Natural killer cell (primary cell): ENCODE results near the gene HAGHL. TPM values are rescaled to one million over a fixed set of nuclear protein-coding genes. Genes with fewer than 3 reads are reported as not detected.
"Not testable (repeated sequence)": the region's sequence is repeated elsewhere in the genome, so short reads cannot be mapped to it uniquely, and the experiment has no call there.

Source experiments
- ATAC-seq, 3 donors: fragments of 150-1000 bp in 2 of 3; fragments of 200-7000 bp in 1 of 3; cut with Tn5 transposase; 1 replicate in 1 of 3; 2 replicates in 2 of 3; pipeline ENCODE4 v1.10.0; 2021; ENCODE audit warnings: mild to moderate bottlenecking in 2 of 3, moderate library complexity in 2 of 3
- DNase-seq, 2 donors: peaks; one replicate each; pipeline versions ENCODE4 v3.0.0 to v3.0.0-alpha.2; 2013 to 2021; ENCODE audit warnings: mixed read lengths in 1 of 2
- H3K27ac ChIP-seq: one replicate; pipeline ENCODE4 v1.5.1; 2013; ENCODE audit warnings: mild to moderate bottlenecking, low read length
- H3K27me3 ChIP-seq: one replicate; pipeline ENCODE4 v1.6.1; 2013; ENCODE audit warnings: low read length; ENCODE audit not compliant: control insufficient read depth, insufficient read depth
- H3K36me3 ChIP-seq: one replicate; pipeline ENCODE4 v1.6.1; 2013; ENCODE audit warnings: low read length; ENCODE audit not compliant: control insufficient read depth, insufficient read depth
- H3K4me1 ChIP-seq: one replicate; pipeline ENCODE4 v1.6.1; 2013; ENCODE audit warnings: low read length; ENCODE audit not compliant: control insufficient read depth, insufficient read depth
- H3K4me3 ChIP-seq: one replicate; pipeline ENCODE4 v1.5.1; 2013; ENCODE audit warnings: low read length
- H3K9me3 ChIP-seq: one replicate; pipeline ENCODE4 v1.6.1; 2013; ENCODE audit warnings: low read length; ENCODE audit not compliant: control insufficient read depth, insufficient read depth
- H3K27ac Mint-ChIP-seq, 2 donors: one replicate each; pipeline ENCODE4 v1.8.0; 2022; ENCODE audit warnings: mild to moderate bottlenecking in 2 of 2, mixed read lengths in 2 of 2, moderate library complexity in 1 of 2
- H3K27me3 Mint-ChIP-seq, 2 donors: one replicate each; pipeline ENCODE4 v1.8.0; 2022; ENCODE audit warnings: low read depth in 2 of 2, mixed read lengths in 2 of 2
- H3K36me3 Mint-ChIP-seq: one replicate; pipeline ENCODE4 v1.8.0; 2022; ENCODE audit warnings: mixed read lengths
- H3K4me1 Mint-ChIP-seq, 2 donors: one replicate each; pipeline ENCODE4 v1.8.0; 2022; ENCODE audit warnings: mixed read lengths in 2 of 2
- H3K4me3 Mint-ChIP-seq: one replicate; pipeline ENCODE4 v1.8.0; 2022; ENCODE audit warnings: mild to moderate bottlenecking, moderate library complexity, mixed read lengths
- H3K9me3 Mint-ChIP-seq, 2 donors: one replicate each; pipeline ENCODE4 v1.8.0; 2022; ENCODE audit warnings: mixed read lengths in 2 of 2
- CTCF ChIP-seq: fragments of 200-600 bp; IDR thresholded peaks from one replicate; pipeline ENCODE4 v1.8.0; 2022; ENCODE audit warnings: antibody characterized with exemption
- WGBS: methylation state at CpG from one replicate; pipeline ENCODE4 v1.1.7; 2013; ENCODE audit warnings: missing lambda C conversion rate; ENCODE audit not compliant: insufficient coverage; 5-methylcytosine and 5-hydroxymethylcytosine counted together
- intact Hi-C: fragments of 100-400 bp; cut with micrococcal nuclease; formaldehyde crosslinking; loops from one replicate; pipeline ENCODE4 v1.14.2; 2022
- total RNA-seq, 4 donors: library from RNA; stranded (reverse); fragments of 120-200 nt in 1 of 4; gene quantifications; one replicate each; pipeline versions ENCODE4 v1.2.3 to v1.2.4, GENCODE V29; 2013 to 2022

Gene HAGHL
- total RNA-seq, 3 donors from 2014 or later (not counting 1 experiment from before 2014, with no cell fraction given) = 13.5 to 21.5 (median 15.7) TPM

GRCh38 chr16:741986-742629 is 15.2 kb downstream of the HAGHL start:
- H3K4me1 Mint-ChIP-seq = no peaks in the 10 kb centered on the region
- no peaks in the 10 kb centered on the region for H3K9me3 Mint-ChIP-seq
- WGBS = 97% methylated on average over 15 of the region's 15 CpGs
- Histone ChIP-seq H3K4me1 (peaks cover 16% of the 10 kb centered on the region), H3K36me3 (peaks cover 7% of the 10 kb centered on the region), H3K9me3 (no peaks in the 10 kb centered on the region), H3K4me3 (no peak overlapping the region), H3K27me3 (no peaks in the 10 kb centered on the region), H3K27ac (no peak overlapping the region)
- H3K36me3 Mint-ChIP-seq = no peaks in the 10 kb centered on the region
- peak overlapping the region in 1 of 2 donors; percentile 6 for H3K27ac Mint-ChIP-seq
- H3K27me3 Mint-ChIP-seq = no peaks in the 10 kb centered on the region
- ATAC-seq = no peak
- H3K4me3 Mint-ChIP-seq = peak overlapping the region; percentile 75
- intact Hi-C loops = loop anchor here (2.0 kb wide), 1 partner anchor 27 kb away; the partner anchor contains the start of gene METRN
- no peak for DNase-seq
- no peak for TF ChIP-seq CTCF

- H3K9me3 ChIP-seq, H3K4me1 Mint-ChIP-seq, H3K4me3 ChIP-seq, H3K27me3 ChIP-seq, H3K36me3 Mint-ChIP-seq, ATAC-seq, H3K27me3 Mint-ChIP-seq, H3K4me3 Mint-ChIP-seq, DNase-seq, H3K27ac ChIP-seq, H3K36me3 ChIP-seq, intact Hi-C loops, H3K27ac Mint-ChIP-seq, H3K9me3 Mint-ChIP-seq: not testable (repeated sequence)
- peaks cover 16% of the 10 kb centered on the region for H3K4me1 ChIP-seq
- 92% methylated on average over 14 of the region's 14 CpGs for WGBS
These were observed 16.0 kb downstream of the HAGHL start for GRCh38 chr16:742894-743293.

- ATAC-seq (no peak), DNase-seq (no peak)
- Histone ChIP-seq H3K27ac (no peak overlapping the region), H3K36me3 (no peaks in the 10 kb centered on the region), H3K4me1 (peaks cover 16% of the 10 kb centered on the region), H3K27me3 (no peaks in the 10 kb centered on the region), H3K9me3 (no peaks in the 10 kb centered on the region), H3K4me3 (no peak overlapping the region)
- no peak for TF ChIP-seq CTCF
- Mint-ChIP-seq H3K27me3 (no peaks in the 10 kb centered on the region), H3K4me3 (no peak overlapping the region), H3K4me1 (no peaks in the 10 kb centered on the region), H3K27ac (no peak overlapping the region), H3K36me3 (no peaks in the 10 kb centered on the region), H3K9me3 (no peaks in the 10 kb centered on the region)
- intact Hi-C loops = no loop called here
- 90% methylated on average over 21 of the region's 21 CpGs for WGBS
These were observed 17.0 kb downstream of the HAGHL start for GRCh38 chr16:743794-744500.

GRCh38 chr16:745739-746138 is 18.8 kb downstream of the HAGHL start:
- Mint-ChIP-seq H3K27me3 (no peaks in the 10 kb centered on the region), H3K36me3 (no peaks in the 10 kb centered on the region), H3K27ac (no peak overlapping the region), H3K4me3 (no peak overlapping the region), H3K9me3 (no peaks in the 10 kb centered on the region), H3K4me1 (no peaks in the 10 kb centered on the region)
- no peaks in the 10 kb centered on the region for H3K9me3 ChIP-seq
- H3K4me1 ChIP-seq = peaks cover 4% of the 10 kb centered on the region
- no peak for TF ChIP-seq CTCF
- ATAC-seq (no peak), DNase-seq (no peak)
- intact Hi-C loops = no loop called here
- no peak overlapping the region for H3K4me3 ChIP-seq
- H3K27me3 ChIP-seq = no peaks in the 10 kb centered on the region
- H3K36me3 ChIP-seq = no peaks in the 10 kb centered on the region
- H3K27ac ChIP-seq = no peak overlapping the region
- WGBS = 16% methylated on average over 12 of the region's 14 CpGs
